Stimulated activated CD8-positive, alpha-beta memory T cell treated with anti-CD3 and anti-CD28 coated beads, Interleukin-4, amount 100 ng/mL, for 24 hours (primary cell): ENCODE data around the gene KCNN3.
"Not testable (repeated sequence)": the region's sequence is repeated elsewhere in the genome, so short reads cannot be mapped to it uniquely, and the experiment has no call there.

Experiments used
- DNase-seq: peaks from one replicate; pipeline ENCODE4 v3.0.0-alpha.2; 2020; ENCODE audit warnings: low read depth

KCNN3 gene

GRCh38 chr1:154870115-154870571, at the start of gene KCNN3:
TSS of gene KCNN3 (minus strand) at chr1:154870281. CDS start at chr1:154869964, 317 bp downstream.
- DNase-seq = peak; percentile 68

- no peak for DNase-seq
These were observed 43.2 kb upstream of the KCNN3 start for GRCh38 chr1:154913273-154913672.

- no peak for DNase-seq
These were observed 42.7 kb upstream of the KCNN3 start for GRCh38 chr1:154912755-154913154.

- DNase-seq = no peak
These were observed 41.8 kb upstream of the KCNN3 start for GRCh38 chr1:154911691-154912550.

- no peak for DNase-seq
These were observed 40.8 kb upstream of the KCNN3 start for GRCh38 chr1:154910851-154911250.

- DNase-seq = no peak
These were observed 38.9 kb upstream of the KCNN3 start for GRCh38 chr1:154908937-154909336.

- not testable (repeated sequence) for DNase-seq
These were observed 38.0 kb upstream of the KCNN3 start for GRCh38 chr1:154908129-154908528.

- no peak for DNase-seq
These were observed 36.6 kb upstream of the KCNN3 start for GRCh38 chr1:154906621-154907081.

GRCh38 chr1:154902938-154903566, 33.0 kb upstream of the KCNN3 start:
- no peak for DNase-seq

- DNase-seq = no peak
These were observed 31.5 kb upstream of the KCNN3 start for GRCh38 chr1:154901591-154901990.

GRCh38 chr1:154899041-154899440, 29.0 kb upstream of the KCNN3 start:
- no peak for DNase-seq

GRCh38 chr1:154896771-154897286, 26.7 kb upstream of the KCNN3 start:
- no peak for DNase-seq

- DNase-seq = no peak
These were observed 25.7 kb upstream of the KCNN3 start for GRCh38 chr1:154895798-154896197.

GRCh38 chr1:154891452-154891851, 21.4 kb upstream of the KCNN3 start:
- no peak for DNase-seq

GRCh38 chr1:154888757-154889156, 18.7 kb upstream of the KCNN3 start:
- no peak for DNase-seq

GRCh38 chr1:154886281-154887015, 16.4 kb upstream of the KCNN3 start:
- DNase-seq = no peak

- no peak for DNase-seq
These were observed 15.0 kb upstream of the KCNN3 start for GRCh38 chr1:154884869-154885701.

- no peak for DNase-seq
These were observed 14.1 kb upstream of the KCNN3 start for GRCh38 chr1:154883919-154884868.

GRCh38 chr1:154881820-154882535, 11.9 kb upstream of the KCNN3 start:
- no peak for DNase-seq

GRCh38 chr1:154880671-154881070, 10.6 kb upstream of the KCNN3 start:
- DNase-seq = no peak
